RWPE1 (cell line): ENCODE data around the gene GPR158.

Source experiments
- CTCF ChIA-PET: fragments of 350-600 bp; sonication (Branson Sonifier 250); formaldehyde crosslinking; extraction: SDS; loops from one replicate; lab custom pipeline; 2021; lab: Yijun Ruan, JAX
- POLR2A ChIA-PET: fragments of 400-600 bp; formaldehyde crosslinking; extraction: SDS; loops from one replicate; lab custom pipeline; 2020; ENCODE audit warnings: antibody characterized with exemption; ENCODE audit not compliant: low non-redundant PET; lab: Yijun Ruan, JAX
- DNase-seq: peaks from one replicate; pipeline ENCODE4 v3.0.0; 2012; ENCODE audit warnings: low spot score
- H3K27ac ChIP-seq: fragments of 450-650 bp; 2 replicates; pipeline ENCODE4 v1.5.1; 2017
- TF ChIP-seq, protein P1 (sequence below): fragments of 450-650 bp; conservative IDR thresholded peaks from 2 replicates; pipeline ENCODE4 v1.5.1; 2017; ENCODE audit warnings: low read depth, mild to moderate bottlenecking

Gene GPR158

DNA sequence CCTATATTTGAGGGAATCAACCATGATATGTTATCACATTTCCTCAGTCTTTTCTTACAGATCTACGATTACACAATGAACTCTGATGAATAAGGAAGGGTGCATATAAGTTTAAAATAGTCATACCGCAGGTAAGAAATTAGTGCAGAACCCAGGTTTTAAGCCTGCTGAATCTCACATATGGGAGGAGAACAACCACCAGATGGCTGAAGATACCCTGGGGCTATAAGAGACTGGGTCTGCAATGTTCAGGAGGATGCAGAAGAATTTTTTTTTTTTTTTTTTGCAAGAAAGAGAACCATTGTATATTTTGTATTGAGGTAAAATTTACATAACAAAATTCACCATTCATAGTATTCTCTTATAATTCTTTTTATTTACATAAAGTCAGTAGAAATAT is 387.0 kb downstream of the GPR158 start:
- no peak for DNase-seq
- TF ChIP-seq, protein P1, sequence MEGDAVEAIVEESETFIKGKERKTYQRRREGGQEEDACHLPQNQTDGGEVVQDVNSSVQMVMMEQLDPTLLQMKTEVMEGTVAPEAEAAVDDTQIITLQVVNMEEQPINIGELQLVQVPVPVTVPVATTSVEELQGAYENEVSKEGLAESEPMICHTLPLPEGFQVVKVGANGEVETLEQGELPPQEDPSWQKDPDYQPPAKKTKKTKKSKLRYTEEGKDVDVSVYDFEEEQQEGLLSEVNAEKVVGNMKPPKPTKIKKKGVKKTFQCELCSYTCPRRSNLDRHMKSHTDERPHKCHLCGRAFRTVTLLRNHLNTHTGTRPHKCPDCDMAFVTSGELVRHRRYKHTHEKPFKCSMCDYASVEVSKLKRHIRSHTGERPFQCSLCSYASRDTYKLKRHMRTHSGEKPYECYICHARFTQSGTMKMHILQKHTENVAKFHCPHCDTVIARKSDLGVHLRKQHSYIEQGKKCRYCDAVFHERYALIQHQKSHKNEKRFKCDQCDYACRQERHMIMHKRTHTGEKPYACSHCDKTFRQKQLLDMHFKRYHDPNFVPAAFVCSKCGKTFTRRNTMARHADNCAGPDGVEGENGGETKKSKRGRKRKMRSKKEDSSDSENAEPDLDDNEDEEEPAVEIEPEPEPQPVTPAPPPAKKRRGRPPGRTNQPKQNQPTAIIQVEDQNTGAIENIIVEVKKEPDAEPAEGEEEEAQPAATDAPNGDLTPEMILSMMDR, result no peak
- CTCF ChIA-PET, result no interaction called here

DNA sequence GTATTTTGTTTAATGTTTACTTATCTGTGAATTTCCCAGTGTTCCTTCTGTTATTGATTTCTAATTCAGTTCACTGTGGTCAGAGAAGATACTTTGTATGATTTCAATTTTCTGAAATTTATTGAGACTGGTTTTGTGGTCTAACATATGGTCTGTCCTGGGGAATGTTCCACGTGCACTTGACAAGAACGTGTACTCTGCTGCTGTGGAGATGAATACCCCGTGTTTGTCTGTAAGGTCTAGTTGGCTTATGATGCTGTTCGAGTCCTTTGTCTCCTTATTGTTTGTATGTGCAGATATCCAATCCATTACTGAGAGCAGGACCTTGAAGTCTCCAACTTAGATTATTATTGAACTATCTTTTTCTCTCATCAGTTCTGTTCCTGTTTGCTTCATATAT is 387.7 kb downstream of the GPR158 start:
- ChIA-PET POLR2A (no interaction called here), CTCF (no interaction called here)
- TF ChIP-seq, protein P1, result no peak
- H3K27ac ChIP-seq, result no peak overlapping the region
- no peak for DNase-seq

More for the DNA sequence above, 387.0 kb downstream of the GPR158 start:
- H3K27ac ChIP-seq, result no peak overlapping the region
- POLR2A ChIA-PET, result no interaction called here

DNA sequence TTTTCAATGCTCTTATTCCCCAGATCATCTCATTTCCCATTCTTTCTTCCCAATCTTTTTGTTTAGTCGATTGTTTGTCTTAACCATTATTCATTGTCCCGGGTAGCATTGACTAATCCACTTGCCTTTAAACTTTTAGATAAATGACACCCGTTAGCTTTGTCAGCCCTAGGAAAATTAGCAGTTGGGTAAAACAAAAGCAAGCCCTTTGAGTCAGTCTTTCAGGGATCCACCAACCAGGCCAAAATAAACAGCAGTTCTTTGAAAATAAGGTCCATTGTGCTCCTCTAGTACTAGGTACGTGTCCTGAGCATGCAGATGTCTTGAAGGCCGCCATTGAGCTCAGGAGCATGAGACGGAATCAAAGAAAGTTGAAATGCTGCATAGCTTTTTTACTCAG is 389.6 kb downstream of the GPR158 start:
- ChIA-PET CTCF (no interaction called here), POLR2A (no interaction called here)
- no peak for DNase-seq
- no peak overlapping the region for H3K27ac ChIP-seq
- TF ChIP-seq, protein P1, result no peak

DNA sequence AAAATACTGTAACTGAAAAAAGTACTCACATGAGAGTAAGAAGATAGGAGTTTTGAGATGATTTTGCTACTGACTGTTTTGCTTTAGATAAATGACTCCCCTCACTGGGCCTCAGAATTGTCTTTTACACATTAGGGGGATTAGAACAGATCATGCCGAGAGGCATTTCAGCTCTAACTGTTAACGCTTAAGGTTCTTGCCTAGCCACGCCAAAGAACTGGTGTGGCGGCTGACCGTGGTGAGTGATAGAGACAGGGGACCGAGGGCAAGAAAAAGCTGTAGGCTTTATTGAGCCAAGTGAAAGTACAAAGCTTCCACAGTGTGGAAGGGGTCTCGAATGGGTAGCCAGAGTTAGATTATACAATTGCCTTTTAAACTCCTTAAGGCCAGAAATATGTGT is 390.8 kb downstream of the GPR158 start:
- TF ChIP-seq, protein P1, result no peak
- POLR2A ChIA-PET, result interaction anchor here (0.6 kb wide), 1 partner anchor 93 kb away, joined by 3 read pairs; no protein-coding TSS in a partner anchor
- no peak for DNase-seq
- H3K27ac ChIP-seq, result no peak overlapping the region
- CTCF ChIA-PET, result interaction anchor here (0.9 kb wide), 1 partner anchor 16 kb away, joined by 3 read pairs; no protein-coding TSS in a partner anchor

DNA sequence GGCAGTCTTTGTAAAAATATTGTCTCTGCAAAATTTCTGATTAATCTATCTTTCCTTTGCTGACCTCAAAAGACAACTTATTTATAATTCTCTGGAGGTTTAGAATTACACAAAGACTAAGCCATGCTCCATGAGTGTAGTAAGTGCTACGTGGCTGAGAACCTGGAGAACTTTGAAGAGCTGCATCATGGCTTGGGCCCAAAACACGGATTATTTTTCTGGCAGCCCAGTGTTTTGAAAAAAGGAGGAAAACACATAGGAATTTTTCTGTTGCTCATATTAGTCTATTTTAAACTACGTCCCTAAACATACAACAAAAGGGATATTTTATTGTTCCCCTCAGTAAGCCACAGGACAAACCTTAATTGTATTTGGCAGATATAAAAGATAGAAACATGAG is 398.5 kb downstream of the GPR158 start:
- POLR2A ChIA-PET, result no interaction called here
- CTCF ChIA-PET, result no interaction called here
- TF ChIP-seq, protein P1, result no peak
- no peak for DNase-seq
- no peak overlapping the region for H3K27ac ChIP-seq

DNA sequence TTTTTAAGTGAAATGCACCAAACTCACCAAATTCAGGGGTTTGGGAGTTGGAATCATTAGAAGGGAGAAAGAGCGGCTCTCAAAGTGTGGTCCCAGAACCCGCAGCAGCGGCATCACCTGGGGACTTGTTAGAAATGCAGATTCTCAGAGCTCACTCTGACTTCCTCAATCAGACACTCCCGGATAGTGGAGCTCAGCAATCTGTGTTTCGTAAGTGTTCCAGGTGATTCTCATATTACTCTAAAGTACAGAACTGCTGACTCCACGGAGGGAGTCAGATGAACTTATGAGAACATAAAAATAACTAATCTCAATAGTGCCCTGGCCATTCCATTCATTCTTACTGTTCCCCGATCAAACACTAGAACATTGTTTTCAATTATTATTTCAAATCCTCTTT is 400.5 kb downstream of the GPR158 start:
- CTCF ChIA-PET, result no interaction called here
- no peak for DNase-seq
- TF ChIP-seq, protein P1, result no peak
- POLR2A ChIA-PET, result no interaction called here
- H3K27ac ChIP-seq, result no peak overlapping the region
